Activated CD4-positive, CD25-positive, alpha-beta regulatory T cell treated with anti-CD3 and anti-CD28 coated beads, Interleukin-2, amount 50 U/mL, for 72 hours (primary cell): Measurements from ENCODE around the gene FAM135A.
"Not testable (repeated sequence)": the region's sequence is repeated elsewhere in the genome, so short reads cannot be mapped to it uniquely, and the experiment has no call there.

Source experiments
- DNase-seq: peaks from one replicate; pipeline ENCODE4 v3.0.0; 2021

FAM135A gene

DNA sequence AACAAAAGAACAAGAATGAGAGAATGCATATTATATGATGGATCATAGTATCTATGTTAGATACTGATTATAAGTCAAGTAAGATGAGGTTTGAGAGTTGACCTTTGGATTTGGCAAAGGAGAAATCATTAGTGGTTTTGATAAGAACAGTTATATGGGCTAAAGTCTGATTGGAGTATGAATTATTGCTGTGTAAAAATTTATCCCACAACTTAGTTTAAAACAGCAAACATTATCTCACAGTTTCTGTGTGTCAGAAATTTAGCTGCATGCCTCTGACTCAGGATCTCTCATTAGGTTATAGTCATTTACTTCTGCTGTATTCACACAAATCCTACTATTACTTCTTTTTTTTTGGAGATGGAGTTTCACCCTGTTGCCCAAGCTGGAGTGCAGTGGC, 56.7 kb downstream of the FAM135A start:
- DNase-seq: no peak

DNA sequence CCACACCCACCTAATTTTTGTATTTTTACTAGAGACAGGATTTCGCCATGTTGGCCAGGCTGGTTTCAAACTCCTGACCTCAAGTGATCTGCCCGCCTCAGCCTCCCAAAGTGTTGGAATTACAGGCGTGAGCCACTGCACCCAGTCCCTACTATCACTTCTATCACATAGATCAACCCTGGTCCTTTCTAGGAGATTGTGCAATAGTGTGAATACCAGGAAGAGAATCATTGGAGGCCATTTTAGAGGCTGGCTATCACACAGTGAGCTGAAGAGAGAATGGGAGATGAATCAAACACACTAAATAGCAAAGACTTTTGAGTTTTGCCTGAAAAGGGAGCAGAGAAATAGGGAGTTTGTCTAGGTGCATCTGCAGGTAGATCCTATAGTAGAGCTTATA, 57.2 kb downstream of the FAM135A start:
- DNase-seq: not testable (repeated sequence)

DNA sequence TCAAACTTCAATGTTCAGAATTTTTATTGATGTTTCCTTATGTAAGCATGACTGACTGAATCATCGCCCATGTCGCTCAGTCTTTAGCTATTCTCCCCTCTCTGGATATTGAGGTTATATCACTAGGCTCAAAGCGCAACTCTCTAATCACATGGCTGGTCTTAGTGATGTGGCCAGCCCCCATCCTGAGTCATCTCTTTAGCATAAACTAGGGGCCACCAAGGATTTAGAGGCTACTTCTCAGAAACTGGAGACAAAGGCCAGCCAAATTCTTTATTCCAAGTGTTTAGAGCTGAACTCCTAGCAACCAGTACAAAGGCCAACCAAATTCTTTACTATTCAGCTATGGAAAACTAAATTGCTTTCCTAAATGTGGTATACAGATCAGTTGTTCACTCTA, 61.4 kb downstream of the FAM135A start:
- no peak for DNase-seq

DNA sequence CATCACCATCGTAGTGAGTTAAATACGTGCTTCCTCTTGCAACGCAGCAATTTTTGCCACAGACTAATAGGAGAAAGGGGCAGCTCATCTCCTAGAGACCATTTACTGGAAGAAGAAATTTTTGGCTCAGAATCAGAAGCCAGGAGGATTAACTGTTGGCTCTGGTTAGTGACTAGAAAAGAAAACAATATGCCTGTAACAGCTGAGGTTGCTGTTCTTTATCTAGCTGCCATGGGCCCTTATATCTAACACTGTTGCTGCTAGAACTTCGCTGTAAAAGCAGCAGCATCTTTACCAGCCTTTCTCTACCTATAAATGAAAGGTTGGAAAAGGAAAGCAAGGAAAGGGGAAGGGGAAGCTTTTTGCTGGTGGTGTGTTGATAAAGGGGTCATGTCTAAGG, 65.9 kb downstream of the FAM135A start:
- DNase-seq: no peak

DNA sequence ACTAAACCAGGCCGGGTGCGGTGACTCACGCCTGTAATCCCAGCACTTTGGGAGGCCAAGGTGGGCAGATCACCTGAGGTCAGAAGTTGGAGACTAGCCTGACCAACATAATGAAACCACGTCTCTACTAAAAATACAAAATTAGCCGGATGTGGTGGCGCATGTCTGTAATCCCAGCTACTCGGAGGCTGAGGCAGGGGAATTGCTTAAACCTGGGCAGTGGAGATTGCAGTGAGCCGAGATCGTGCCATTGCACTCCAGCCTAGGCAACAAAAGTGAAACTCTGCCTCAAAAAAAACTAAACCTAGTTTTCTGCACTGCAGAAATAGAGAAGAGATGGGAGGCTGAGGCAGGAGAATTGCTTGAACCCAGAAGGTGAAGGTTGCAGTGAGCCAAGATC, 73.3 kb downstream of the FAM135A start:
- not testable (repeated sequence) for DNase-seq

DNA sequence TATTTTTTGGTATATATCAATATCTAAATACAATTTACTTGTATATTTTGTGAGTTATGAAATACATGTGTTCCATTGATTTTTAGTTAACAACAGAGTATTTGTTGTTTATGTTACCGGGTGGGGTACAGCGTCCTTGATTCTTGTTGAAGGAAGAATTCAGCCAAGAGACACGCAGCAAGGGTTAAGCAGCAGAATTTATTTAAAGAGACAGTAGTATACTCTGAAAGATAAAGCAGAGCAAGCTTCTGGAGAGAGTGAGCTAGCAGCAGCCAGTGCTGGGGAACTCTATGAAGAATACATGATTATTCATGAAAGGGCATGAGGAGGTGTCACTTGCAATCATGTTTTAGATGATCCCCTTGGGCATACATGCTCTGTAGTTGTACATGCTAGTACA, 76.1 kb downstream of the FAM135A start:
- no peak for DNase-seq

DNA sequence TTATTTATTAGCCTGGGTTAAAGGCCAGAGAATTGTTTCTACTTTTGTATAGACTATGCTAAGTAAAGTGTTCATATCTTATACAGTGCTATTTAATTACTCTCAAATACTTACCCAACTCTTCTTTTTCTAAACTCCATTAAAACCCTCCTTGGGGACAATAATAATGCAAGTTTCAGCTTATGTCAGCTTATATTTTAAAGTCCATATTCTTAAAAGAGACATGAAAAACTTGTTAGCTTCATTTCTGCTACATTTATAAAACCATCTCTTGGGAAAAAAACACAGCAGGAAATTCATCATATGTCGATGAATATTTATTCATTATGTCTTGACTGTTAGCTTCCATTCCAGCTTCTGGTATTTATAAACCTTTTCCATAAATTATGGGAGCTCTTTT, 81.5 kb downstream of the FAM135A start:
- no peak for DNase-seq

DNA sequence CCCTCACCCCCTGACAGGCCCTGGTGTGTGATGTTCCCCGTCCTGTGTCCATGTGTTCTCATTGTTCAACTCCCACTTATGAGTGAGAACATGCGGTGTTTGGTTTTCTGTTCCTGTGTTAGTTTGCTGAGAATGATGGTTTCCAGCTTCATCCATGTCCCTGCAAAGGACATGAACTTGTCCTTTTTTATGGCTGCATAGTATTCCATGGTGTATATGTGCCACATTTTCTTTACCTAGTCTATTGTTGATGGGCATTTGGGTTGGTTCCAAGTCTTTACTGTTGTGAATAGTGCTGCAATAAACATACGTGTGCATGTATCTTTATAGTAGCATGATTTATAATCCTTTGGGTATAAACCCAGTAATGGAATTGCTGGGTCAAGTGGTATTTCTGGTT, 82.5 kb downstream of the FAM135A start:
- not testable (repeated sequence) for DNase-seq

DNA sequence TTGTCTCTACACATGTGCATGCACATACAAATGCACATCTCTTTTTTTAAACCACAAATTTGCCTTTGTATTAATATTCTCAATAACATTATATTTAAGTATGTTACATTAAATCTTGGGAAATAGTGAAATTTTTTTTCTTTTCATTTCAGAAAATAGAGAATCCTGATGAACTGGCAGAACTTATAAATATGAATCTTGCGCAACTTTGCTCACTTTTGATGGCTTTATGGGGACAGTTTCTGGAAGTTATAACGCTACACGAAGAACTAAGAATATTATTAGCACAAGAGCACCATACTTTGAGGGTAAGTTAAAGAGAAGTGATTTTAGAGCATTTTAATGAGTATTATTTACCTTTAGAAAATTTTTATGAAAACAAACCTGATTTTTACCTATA, 89.2 kb downstream of the FAM135A start:
- no peak for DNase-seq

DNA sequence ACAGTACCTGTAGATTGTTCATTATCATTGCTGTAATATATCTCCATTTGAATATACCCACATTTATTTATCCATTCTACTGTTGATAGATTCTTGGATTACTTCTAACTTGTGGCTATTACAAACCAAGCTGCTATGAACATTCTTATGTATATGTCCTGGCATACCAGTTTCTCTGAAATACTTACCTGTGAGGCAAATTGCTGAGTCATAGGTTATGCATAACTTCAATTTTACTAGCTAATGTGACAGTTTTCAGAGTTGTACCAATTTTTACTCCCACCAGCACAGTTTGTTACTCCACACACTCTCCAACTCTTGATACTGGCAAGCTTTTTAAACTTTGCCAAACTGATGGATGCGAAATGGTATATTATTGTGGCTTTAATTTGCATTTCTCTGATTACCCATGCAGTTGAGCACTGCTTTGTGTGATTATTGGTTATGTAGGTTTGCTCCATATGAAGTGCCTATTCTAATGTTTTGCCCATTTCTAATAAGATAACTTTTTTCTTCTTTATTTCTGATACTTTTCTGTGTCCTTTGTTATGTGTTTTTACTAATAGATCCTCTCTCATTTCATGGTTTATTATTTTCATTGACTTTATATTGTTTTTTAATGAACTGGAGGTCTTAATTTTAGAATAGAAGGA, 90.6 kb downstream of the FAM135A start:
- DNase-seq: no peak

DNA sequence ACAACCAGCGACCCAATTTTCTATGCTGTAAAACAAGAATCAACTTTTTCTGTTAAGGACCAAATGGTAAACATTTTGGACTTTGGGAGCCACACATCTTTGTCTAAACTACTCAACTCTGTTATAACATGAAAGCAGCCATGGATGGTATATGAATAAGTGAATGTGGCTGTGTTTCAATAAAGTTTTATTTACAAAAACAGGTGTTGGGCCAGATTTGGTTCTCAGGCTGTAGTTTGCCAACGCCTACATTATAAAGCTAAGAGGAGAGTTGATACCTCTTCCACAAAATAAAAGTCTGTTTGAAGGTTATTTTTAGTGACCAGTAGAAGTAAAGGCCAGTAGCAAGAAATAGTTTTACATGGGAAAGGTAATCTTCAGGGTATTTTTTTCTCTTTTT, 93.0 kb downstream of the FAM135A start:
- no peak for DNase-seq

DNA sequence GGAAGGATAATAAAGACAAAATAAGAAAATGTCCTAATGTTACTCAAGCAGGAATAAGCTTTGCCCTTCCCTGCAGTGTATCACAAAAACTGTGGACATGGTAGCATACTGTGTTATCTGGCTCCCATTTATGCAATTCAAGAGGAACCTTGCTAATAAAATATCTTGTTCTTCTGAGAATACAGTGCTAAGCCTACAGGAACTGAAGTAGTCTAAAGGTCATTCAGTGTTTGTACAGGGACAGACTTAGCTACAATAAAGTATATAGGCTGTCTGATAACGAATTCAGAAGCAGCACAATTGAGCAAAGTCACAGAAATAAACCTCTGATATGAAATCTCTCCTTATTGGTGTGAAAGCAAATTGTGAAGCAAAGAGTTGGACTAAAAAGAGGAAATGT, 93.9 kb downstream of the FAM135A start:
- DNase-seq: no peak

DNA sequence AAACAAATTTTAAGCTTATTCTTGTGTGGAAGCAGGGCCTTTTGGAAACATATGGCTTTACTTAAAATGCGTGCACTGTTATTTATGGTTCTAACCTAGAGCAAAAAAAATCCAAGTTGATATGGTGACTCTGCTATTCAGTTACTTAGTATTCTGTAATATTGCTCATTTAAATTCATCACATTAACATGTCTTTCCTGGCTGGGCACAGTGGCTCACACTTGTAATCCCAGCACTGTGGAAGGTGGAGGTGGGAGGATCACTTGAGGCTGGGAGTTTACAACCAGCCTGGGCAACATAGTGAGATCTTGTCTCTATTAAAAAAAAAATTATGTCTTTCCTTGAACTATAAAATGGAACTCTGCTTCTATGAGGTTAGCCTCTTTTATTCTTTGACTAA, 95.6 kb downstream of the FAM135A start:
- no peak for DNase-seq

DNA sequence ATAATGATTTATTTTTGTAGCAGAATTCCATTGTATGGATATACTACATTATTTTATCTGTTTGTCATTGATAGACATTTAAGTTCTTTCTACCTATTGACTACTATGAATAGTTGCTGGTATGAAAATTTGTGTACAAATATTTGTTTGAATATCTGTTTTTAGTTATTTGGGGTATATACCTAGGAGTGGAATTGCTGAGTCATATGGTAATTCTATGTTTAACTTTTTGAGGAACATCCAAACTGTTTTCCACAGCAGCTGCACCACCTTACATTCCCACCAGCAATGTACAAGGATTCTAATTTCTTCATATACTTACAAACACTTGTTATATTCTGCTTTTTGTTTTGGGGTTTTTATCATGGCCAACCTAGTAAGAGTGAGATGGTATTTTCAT, 97.3 kb downstream of the FAM135A start:
- no peak for DNase-seq

DNA sequence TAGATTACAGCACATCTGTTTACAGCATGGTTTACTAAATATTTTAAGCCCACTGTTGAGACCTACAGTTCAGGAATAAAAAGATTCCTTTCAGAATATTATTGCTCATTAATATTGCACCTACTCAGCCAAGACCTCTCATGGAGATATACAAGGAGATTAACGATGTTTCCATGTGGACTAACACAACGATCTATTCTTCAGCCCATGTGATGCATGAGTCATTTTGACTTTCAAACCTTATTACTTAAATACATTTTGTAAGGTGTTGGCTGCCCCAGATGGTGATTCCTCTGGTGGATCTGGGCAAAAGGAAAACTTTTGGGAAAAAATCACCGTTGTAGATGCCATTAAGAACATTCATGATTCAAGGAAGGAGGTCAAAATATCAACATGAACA, 105.4 kb downstream of the FAM135A start:
- DNase-seq: no peak

DNA sequence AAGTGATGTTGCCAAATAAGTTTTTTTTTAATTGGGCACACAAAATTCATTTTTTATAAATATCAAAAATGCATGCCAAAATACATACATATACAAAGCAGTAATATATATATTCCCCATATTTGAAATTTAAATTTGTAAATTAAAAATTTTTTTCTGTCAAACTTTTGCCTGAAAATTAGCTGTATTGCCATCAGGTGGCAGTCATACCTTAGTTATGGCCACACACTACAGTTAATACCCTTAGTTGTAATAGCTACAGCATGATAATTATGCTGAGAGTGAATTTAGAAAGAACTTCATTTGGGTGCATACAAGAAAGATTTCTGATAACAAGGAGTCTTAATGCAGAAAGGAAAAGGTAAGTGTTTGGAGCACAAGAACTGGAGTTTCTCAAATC, 107.3 kb downstream of the FAM135A start:
- DNase-seq: no peak

DNA sequence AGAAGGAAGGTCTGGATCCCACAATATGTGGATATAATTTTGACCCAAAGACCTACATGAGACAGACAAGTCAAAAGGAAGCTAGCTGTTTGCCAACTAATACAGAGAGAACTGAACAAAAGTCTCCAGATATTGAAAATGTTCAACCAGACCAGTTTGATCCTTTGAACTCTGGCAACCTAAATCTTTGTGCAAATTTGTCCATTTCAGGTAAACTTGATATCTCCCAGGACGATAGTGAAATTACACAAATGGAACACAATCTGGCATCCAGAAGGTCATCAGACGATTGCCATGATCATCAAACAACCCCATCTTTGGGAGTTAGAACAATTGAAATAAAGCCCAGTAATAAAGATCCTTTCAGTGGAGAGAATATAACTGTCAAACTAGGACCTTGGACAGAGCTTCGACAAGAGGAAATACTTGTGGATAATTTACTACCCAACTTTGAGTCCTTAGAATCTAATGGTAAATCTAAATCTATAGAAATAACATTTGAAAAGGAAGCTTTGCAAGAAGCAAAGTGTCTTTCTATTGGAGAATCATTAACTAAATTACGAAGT, 111.5 kb downstream of the FAM135A start:
- DNase-seq: no peak

DNA sequence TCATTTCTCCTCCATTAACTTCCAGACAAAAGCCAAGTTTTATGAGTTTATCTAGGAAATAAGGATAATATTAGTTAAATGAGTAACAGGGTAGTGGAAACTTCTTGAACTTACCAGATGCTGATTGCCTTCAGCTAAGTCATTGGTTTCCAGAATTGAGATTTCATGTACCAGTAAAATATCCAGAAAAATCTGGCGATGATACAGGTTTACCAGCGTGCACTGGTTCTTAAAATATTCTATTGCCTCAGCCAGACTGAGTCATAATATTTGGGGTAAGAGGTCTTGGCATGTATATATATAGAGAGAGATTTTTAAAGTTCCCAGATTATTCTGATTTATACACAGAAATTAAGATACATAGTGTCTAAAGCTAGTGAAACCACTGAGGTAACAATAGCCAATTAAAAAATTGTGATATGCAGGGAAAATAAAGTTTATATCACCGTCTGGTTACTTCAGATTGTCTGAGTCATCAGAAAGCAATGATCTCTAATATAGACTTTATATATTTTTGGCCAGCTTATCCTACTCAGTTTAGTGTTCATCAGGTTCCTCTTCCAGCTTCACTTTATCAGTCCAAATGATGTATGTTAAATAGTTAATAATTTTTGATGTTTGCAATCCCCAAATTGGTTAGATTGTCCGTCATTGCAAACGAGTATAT, 113.9 kb downstream of the FAM135A start:
- DNase-seq: no peak

DNA sequence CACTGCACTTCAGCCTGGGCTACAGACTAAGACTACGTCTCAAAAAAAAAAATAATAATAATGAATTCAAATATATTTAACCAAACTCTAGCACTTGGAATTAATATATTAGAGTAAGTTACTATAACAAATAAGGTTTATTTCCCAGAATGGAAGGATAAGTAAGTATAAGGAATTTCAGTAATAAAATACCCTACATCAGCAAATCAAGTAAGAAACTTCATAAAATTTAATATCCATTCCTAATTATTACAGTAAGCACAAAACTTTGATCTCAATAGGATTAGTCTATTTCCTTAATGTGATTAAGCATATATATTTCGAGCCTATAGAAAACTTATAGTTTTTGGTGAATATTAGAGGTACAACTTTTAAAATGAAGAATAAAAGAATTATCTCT, 116.7 kb downstream of the FAM135A start:
- no peak for DNase-seq

DNA sequence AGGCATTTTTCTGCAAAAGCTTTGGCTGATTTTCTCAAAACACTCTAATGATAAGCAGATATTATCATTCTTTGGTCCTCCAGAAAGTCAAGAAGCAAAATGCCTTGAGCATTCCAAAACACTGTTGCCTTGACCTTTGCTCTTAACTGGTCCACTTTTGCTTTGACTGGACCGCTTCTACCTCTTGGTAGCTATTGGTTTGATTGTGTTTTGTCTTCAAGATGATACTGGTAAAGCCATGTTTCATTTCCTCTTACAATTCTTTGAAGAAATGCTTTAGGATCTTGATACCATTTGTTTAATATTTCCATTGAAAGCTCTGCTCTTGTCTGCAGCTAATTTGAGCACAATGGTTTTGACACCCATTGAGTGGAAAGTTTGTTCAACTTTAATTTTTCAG, 117.8 kb downstream of the FAM135A start:
- DNase-seq: no peak

DNA sequence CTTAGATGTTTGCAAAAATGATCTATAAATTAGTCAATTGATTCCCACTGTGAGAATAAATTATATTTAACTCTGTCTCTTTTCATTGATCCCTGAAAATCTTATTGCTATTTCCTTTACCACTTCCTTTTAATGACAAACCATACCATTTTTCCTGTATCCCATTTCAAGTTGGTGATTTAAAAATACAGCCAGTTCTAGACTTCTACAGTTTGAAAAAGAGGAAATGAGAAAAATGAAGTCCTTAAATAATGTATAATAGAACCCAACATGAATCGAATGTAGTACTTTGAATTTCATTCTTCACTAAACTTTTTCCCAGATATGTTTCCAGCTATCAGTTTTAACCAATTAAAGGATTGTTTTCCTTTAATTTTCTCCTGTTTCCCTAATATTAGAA, 124.0 kb downstream of the FAM135A start:
- DNase-seq: no peak

DNA sequence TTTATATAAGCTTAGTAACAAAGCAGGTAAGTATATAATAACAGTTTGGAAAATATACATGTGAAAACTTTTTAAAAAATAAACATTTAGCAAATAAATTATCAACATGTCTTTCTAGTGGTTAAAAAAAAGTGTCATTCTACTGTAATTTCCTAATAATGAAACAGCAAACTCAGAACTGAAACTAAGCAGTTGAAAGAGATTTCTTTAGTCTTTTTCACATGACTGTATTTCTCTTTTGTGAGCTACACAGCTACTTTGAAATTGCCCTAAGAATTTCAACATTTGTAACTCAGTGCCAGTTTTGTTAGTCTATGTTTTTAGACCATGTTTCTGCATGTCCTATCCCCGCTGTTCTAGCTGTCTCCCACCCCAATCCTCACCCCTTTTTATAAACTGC, 125.1 kb downstream of the FAM135A start:
- no peak for DNase-seq

DNA sequence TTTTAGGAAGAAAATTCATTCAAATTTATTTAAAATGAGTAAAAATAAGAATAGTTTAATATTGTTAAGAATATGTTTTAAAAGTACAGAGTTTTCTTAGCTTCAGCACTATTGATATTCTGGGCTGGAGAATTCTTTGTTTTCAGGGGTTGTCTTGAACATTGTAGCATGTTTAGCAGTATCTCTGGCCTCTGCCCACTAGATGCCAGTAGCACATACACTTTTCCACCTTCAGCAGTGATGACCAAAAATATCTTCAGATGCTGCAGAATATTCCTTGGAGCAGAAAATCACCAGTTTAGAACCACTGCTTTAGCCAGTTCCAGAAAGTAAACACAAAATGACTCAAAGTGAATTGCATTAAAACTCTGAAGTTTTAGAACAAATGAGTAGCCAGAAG, 134.0 kb downstream of the FAM135A start:
- DNase-seq: no peak

DNA sequence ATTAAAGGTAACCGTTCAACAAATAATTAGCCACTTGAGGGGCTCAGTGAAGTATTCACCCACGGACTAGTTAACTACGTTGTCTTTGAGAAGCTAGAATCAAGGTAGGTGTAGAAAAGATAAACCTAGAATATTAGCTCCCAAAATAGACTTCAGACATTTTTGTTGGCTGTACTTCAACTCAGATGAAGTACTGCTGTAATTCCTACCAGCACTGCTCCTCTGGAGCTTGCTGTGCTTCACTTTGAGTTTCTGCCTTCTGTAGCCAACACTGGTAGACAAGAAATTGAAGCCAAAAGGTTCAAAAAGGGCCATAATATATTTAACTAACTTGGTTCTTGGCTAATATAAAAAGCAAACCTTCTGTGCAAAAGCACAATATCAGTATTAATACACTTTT, 134.6 kb downstream of the FAM135A start:
- DNase-seq: no peak

DNA sequence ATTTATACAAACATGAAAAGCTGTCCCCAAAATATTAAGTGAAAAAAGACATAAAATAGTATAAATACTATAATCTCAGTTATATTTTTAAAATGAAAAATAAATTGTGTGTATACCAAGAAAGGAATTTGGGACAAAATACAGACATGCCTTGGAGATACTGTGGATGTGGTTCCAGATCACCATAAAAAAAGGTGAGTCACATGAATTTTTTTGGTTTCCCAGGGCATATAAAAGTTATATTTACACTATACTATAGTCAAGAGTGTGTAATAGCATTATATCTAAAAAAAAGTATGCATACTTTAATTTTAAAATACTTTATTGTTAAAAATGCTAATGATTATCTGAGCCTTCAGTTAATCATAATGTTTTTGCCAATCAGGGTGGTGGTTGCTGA, 136.0 kb downstream of the FAM135A start:
- DNase-seq: no peak
